Lung (tissue), 12 donors: ENCODE results near the gene LYRM7. TPM values are rescaled to one million over a fixed set of nuclear protein-coding genes. Genes with fewer than 3 reads are reported as not detected.

ENCODE experiments used
- ATAC-seq: fragments of 200-7000 bp; cut with Tn5 transposase; one replicate; pipeline ENCODE4 v1.9.1; 2020; ENCODE audit warnings: moderate number of reproducible peaks; ENCODE audit not compliant: insufficient read depth, low FRiP score
- DNase-seq, 3 donors: peaks; one replicate each; pipeline ENCODE4 v3.0.0-alpha.2; 2013 to 2017
- H3K27ac ChIP-seq, 2 donors: one replicate each; pipeline ENCODE4 v1.5.1; 2013; ENCODE audit warnings: mild to moderate bottlenecking in 2 of 2, moderate library complexity in 2 of 2, control low read depth in 1 of 2, inconsistent platforms in 1 of 2, low read depth in 1 of 2, low read length in 1 of 2
- H3K27me3 ChIP-seq, 3 donors: one replicate each; pipeline ENCODE4 v1.5.1; 2013; ENCODE audit warnings: low read length in 2 of 3; ENCODE audit not compliant: control insufficient read depth in 3 of 3, insufficient read depth in 3 of 3
- H3K36me3 ChIP-seq, 4 donors: one replicate each; pipeline ENCODE4 v1.5.1; 2013; ENCODE audit warnings: low read length in 4 of 4, mild to moderate bottlenecking in 1 of 4, moderate library complexity in 1 of 4; ENCODE audit not compliant: control insufficient read depth in 4 of 4, insufficient read depth in 4 of 4
- H3K4me1 ChIP-seq, 5 donors: one replicate each; pipeline ENCODE4 v1.5.1; 2013; ENCODE audit warnings: low read length in 5 of 5, mild to moderate bottlenecking in 2 of 5, moderate library complexity in 1 of 5; ENCODE audit not compliant: control insufficient read depth in 5 of 5, insufficient read depth in 5 of 5
- H3K4me3 ChIP-seq: one replicate; pipeline ENCODE4 v1.5.1; 2013; ENCODE audit warnings: mild to moderate bottlenecking, control low read depth, moderate library complexity
- H3K9ac ChIP-seq, 2 donors: one replicate each; pipeline ENCODE4 v1.5.1; 2013; ENCODE audit warnings: low read length in 2 of 2, control low read depth in 1 of 2; ENCODE audit not compliant: insufficient read depth in 1 of 2
- H3K9me3 ChIP-seq, 4 donors: one replicate each; pipeline ENCODE4 v1.5.1; 2013; ENCODE audit warnings: low read length in 3 of 4, mild to moderate bottlenecking in 1 of 4, moderate library complexity in 1 of 4; ENCODE audit not compliant: control insufficient read depth in 4 of 4, insufficient read depth in 3 of 4
- CTCF ChIP-seq: IDR thresholded peaks from 2 replicates; pipeline ENCODE4 v1.5.1; 2012; ENCODE audit warnings: mild to moderate bottlenecking; ENCODE audit errors: control extremely low read depth, extremely low read depth
- WGBS, 2 donors: extraction: QIAGEN DNeasy Blood & Tissue Kit; methylation state at CpG; one replicate each; pipeline ENCODE4 v1.1.7; 2013; 5-methylcytosine and 5-hydroxymethylcytosine counted together
- polyA plus RNA-seq, 2 donors: library from polyadenylated mRNA; stranded (reverse); fragments of 200-250 nt; gene quantifications; one replicate each; pipeline ENCODE4 v1.2.1, GENCODE V29; 2013
- total RNA-seq, 2 donors: library from RNA; depleted of rRNA in 1 of 2; stranded (reverse); fragments of >200 nt in 1 of 2; gene quantifications; one replicate each; pipeline ENCODE4 v1.2.1, GENCODE V29; 2014 to 2021
- donor health status: control.
- donor health status: control.
- donor health status: Bipolar disorder and iron deficiency.
- donor health status: healthy.
- donor health status: DM: yes; HTN: yes; CAD: no.

The LYRM7 gene
- total and polyA plus RNA-seq, 4 donors: 3.1 to 10.9 (median 4.6) TPM

- H3K9me3 ChIP-seq: no peaks in the 10 kb centered on the region
- no peaks in the 10 kb centered on the region for H3K36me3 ChIP-seq
- ATAC-seq (no peak), DNase-seq (no peak)
- H3K27me3 ChIP-seq: no peaks in the 10 kb centered on the region
- TF ChIP-seq CTCF: no peak
- no peak overlapping the region for H3K27ac ChIP-seq
- 96 to 99% methylated on average over 2 of the region's 2 CpGs for WGBS, 2 donors
- no peak overlapping the region for H3K4me3 ChIP-seq
- H3K9ac ChIP-seq: no peak overlapping the region
- no peaks in the 10 kb centered on the region for H3K4me1 ChIP-seq
Observed at GRCh38 chr5:131139321-131139720, 31.4 kb upstream of the LYRM7 start.

DNA sequence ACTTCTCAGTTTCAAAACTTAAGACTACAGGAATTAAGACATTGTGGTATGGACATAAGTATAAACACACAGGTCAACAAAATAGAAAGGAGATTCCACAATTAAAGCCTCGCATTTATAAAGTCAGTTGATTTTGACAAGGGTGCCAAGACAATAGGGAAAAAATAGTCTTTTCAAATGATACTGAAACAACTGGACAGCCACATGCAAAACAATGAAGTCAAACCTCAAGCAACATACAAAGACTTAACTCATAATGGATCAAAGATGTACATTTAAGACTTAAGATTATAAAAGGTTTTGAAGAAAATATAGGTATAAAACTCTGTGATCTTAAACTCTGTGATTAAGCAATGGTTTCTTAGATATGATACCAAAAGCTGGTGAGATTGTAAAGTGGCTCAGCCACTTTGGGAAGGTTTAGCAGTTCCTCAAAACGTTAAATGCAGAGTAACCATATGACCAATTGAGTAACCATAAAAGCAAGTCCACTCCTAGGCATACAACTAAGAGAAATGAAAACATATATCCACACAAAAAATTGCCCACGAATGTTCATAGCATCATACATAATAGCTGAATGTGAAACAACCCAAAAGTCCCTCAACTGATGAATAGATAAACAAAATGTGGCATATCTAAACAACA, 27.6 kb upstream of the LYRM7 start:
- H3K4me1 ChIP-seq: no peaks in the 10 kb centered on the region
- no peak for TF ChIP-seq CTCF
- H3K9ac ChIP-seq: no peak overlapping the region
- H3K27me3 ChIP-seq: no peaks in the 10 kb centered on the region
- no peak overlapping the region for H3K4me3 ChIP-seq
- no peak for DNase-seq
- no peaks in the 10 kb centered on the region for H3K9me3 ChIP-seq
- WGBS, 2 donors: 53 to 59% methylated on average over 3 of the region's 3 CpGs
- H3K36me3 ChIP-seq: no peaks in the 10 kb centered on the region
- no peak for ATAC-seq
- H3K27ac ChIP-seq: no peak overlapping the region

DNA sequence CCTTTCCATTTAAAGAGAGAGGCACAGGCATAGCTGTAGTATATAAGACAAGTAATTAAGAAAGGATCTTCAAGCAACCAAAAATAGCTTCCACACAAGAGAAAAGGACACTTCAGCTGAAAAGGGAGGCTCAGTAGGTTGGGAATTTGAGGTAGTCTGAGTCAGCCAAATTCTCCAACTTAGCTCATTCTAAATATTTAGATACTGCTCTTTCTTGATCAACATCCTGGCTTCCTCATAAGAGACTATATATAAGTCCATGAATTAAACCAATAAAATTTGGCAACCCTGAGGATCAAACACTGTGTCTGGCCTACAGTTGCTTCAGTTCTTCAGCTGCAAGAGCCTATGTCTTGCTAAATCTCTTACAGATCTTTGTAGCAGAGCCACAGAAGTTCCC, 23.5 kb upstream of the LYRM7 start:
- Histone ChIP-seq H3K27me3 (no peaks in the 10 kb centered on the region), H3K4me1 (no peaks in the 10 kb centered on the region), H3K4me3 (no peak overlapping the region), H3K9ac (no peak overlapping the region), H3K36me3 (no peaks in the 10 kb centered on the region), H3K9me3 (no peaks in the 10 kb centered on the region), H3K27ac (no peak overlapping the region)
- no peak for ATAC-seq
- no peak for TF ChIP-seq CTCF
- no peak for DNase-seq

GRCh38 chr5:131148835-131149234, 21.9 kb upstream of the LYRM7 start:
- H3K4me3 ChIP-seq: no peak overlapping the region
- DNase-seq (no peak), ATAC-seq (no peak)
- WGBS, 2 donors: 75 to 99% methylated on average over 2 of the region's 2 CpGs
- no peak overlapping the region for H3K9ac ChIP-seq
- no peaks in the 10 kb centered on the region for H3K27me3 ChIP-seq
- H3K36me3 ChIP-seq: no peaks in the 10 kb centered on the region
- no peaks in the 10 kb centered on the region for H3K4me1 ChIP-seq
- H3K27ac ChIP-seq: no peak overlapping the region
- no peak for TF ChIP-seq CTCF
- H3K9me3 ChIP-seq: no peaks in the 10 kb centered on the region
